Kidney (tissue), 14 donors: ENCODE data around the gene TMEM51. TPM values are rescaled to one million over a fixed set of nuclear protein-coding genes. Genes with fewer than 3 reads are reported as not detected.

ENCODE experiments used
- DNase-seq, 5 donors: peaks; one replicate each; pipeline ENCODE4 v3.0.0-alpha.2; 2013 to 2020
- FAIRE-seq: peaks from 2 replicates; lab custom pipeline; 2012; peaks lifted over from hg19 to GRCh38; lab: Jason Lieb, UNC
- H3K27ac ChIP-seq, 2 donors: one replicate each; pipeline ENCODE4 v1.7.0; 2013; ENCODE audit warnings: low read depth in 2 of 2, low read length in 2 of 2, inconsistent platforms in 1 of 2
- H3K27me3 ChIP-seq: one replicate; pipeline ENCODE4 v1.7.1; 2013; ENCODE audit warnings: low read length, inconsistent platforms; ENCODE audit not compliant: control insufficient read depth, insufficient read depth
- H3K36me3 ChIP-seq, 3 donors: one replicate each; pipeline versions ENCODE4 v1.7.0 to v1.7.1; 2013; ENCODE audit warnings: low read length in 3 of 3, control low read depth in 1 of 3, inconsistent platforms in 1 of 3; ENCODE audit not compliant: insufficient read depth in 3 of 3, control insufficient read depth in 2 of 3
- H3K4me1 ChIP-seq, 3 donors: one replicate each; pipeline versions ENCODE4 v1.7.0 to v1.7.1; 2013; ENCODE audit warnings: low read length in 3 of 3, inconsistent platforms in 1 of 3, low read depth in 1 of 3; ENCODE audit not compliant: control insufficient read depth in 2 of 3, insufficient read depth in 2 of 3
- H3K4me3 ChIP-seq, 3 donors: one replicate each; pipeline versions ENCODE4 v1.7.0 to v1.8.1; 2013; ENCODE audit warnings: low read length in 3 of 3, control low read depth in 1 of 3, inconsistent platforms in 1 of 3
- H3K9ac ChIP-seq, 3 donors: one replicate each; pipeline versions ENCODE4 v1.7.0 to v1.7.1; 2013; ENCODE audit warnings: low read length in 3 of 3, control low read depth in 1 of 3, inconsistent platforms in 1 of 3
- H3K9me3 ChIP-seq, 3 donors: one replicate each; pipeline versions ENCODE4 v1.7.0 to v1.7.1; 2013; ENCODE audit warnings: low read length in 3 of 3, control low read depth in 1 of 3, inconsistent platforms in 1 of 3; ENCODE audit not compliant: control insufficient read depth in 2 of 3, insufficient read depth in 1 of 3
- intact Hi-C: fragments of 100-400 bp; cut with DNase I; formaldehyde crosslinking; loops from one replicate; pipeline ENCODE4 v1.11.1; 2022
- polyA plus RNA-seq: library from polyadenylated mRNA; stranded (reverse); fragments of 350-450 nt; fragmentation: Illumina TruSeq; extraction: RNeasy Lipid Tissue Mini Kit (QIAGEN cat#74804); gene quantifications from one replicate; pipeline ENCODE4 v1.2.3, GENCODE V29; 2014; ENCODE audit warnings: low read depth, low replicate concordance; ENCODE audit not compliant: insufficient read depth
- total RNA-seq: library from RNA; stranded (reverse); fragmentation: NEBNext Ultra II Directional; extraction: Animal tissue kit (Norgen Biotek cat#: 25700); gene quantifications from one replicate; pipeline ENCODE4 v1.2.1, GENCODE V29; 2021
- TF ChIP-seq, protein P1 (sequence below): IDR thresholded peaks from 3 replicates; pipeline ENCODE4 v1.5.1; 2012; ENCODE audit warnings: mild to moderate bottlenecking, moderate library complexity, borderline replicate concordance; ENCODE audit not compliant: insufficient read depth; ENCODE audit errors: extremely low read depth
- donor health status: control.
- donor health status: control.
- donor health status: control.
- donor health status: control.
- donor health status: control.
- donor health status: DM: yes; HTN: yes; CAD: no.
- donor health status: Normal renal cell carcinoma (clear cell type).

Gene TMEM51
- total and polyA plus RNA-seq, 2 donors from 2014 or later = 38.1 to 48.4 TPM

DNA sequence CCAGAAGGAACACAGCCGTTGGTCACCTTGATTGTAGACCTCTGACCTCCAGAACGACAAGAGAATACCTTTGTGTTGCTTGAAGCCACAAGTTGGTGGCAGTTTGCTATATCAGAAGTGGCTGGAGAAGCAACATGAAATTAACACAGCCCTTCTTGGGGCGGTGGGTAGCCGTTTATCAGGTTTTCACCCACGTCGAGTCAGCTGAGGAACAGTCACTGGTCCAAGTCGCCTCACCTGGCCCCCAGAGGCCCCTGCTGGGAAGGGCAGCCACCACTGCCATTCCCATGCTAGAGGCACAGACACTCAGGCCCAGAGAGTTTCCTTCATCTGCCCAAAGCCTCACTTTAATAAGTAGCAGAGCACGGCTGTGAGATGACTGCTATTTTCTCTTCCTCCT lies 37.7 kb downstream of the TMEM51 start:
- Histone ChIP-seq H3K9ac (no peak overlapping the region), H3K9me3 (no peaks in the 10 kb centered on the region), H3K27ac (peak overlapping the region; percentile 65 to 68), H3K27me3 (no peaks in the 10 kb centered on the region), H3K4me3 (no peak overlapping the region), H3K36me3 (peaks cover 0 to 7% (median 2%) of the 10 kb centered on the region in 3 donors), H3K4me1 (peaks cover 0 to 56% (median 56%) of the 10 kb centered on the region in 3 donors)
- FAIRE-seq = no peak
- intact Hi-C loops = no loop called here
- no peak for DNase-seq
- TF ChIP-seq, protein P1, sequence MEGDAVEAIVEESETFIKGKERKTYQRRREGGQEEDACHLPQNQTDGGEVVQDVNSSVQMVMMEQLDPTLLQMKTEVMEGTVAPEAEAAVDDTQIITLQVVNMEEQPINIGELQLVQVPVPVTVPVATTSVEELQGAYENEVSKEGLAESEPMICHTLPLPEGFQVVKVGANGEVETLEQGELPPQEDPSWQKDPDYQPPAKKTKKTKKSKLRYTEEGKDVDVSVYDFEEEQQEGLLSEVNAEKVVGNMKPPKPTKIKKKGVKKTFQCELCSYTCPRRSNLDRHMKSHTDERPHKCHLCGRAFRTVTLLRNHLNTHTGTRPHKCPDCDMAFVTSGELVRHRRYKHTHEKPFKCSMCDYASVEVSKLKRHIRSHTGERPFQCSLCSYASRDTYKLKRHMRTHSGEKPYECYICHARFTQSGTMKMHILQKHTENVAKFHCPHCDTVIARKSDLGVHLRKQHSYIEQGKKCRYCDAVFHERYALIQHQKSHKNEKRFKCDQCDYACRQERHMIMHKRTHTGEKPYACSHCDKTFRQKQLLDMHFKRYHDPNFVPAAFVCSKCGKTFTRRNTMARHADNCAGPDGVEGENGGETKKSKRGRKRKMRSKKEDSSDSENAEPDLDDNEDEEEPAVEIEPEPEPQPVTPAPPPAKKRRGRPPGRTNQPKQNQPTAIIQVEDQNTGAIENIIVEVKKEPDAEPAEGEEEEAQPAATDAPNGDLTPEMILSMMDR = no peak

DNA sequence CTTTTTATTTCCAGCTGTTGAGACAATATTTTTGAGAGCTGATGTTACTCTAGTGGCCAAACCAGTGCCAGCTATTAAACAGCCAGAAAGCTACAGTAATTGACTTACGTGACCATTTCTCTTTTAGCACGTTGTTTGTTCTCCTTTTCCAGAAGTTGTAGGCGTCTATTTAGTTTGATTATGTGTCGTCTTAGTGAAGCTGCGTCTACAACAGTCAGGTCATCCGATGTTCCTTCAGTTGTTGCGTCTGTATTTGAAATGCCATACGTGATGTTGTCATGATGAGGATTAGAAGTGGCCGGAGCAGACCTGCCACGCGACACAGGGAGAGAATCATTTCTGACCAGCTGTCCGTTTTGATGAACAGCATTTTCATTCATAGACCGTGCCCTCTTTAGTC lies 38.2 kb downstream of the TMEM51 start:
- Histone ChIP-seq H3K9ac (peak overlapping the region in 1 of 3 donors; percentile 29), H3K27ac (peak overlapping the region; percentile 65 to 68), H3K9me3 (no peaks in the 10 kb centered on the region), H3K36me3 (peaks cover 0 to 7% (median 2%) of the 10 kb centered on the region in 3 donors), H3K4me1 (peaks cover 0 to 56% (median 56%) of the 10 kb centered on the region in 3 donors), H3K4me3 (no peak overlapping the region), H3K27me3 (no peaks in the 10 kb centered on the region)
- DNase-seq (no peak), FAIRE-seq (no peak)
- intact Hi-C loops = no loop called here
- TF ChIP-seq, protein P1 = no peak

DNA sequence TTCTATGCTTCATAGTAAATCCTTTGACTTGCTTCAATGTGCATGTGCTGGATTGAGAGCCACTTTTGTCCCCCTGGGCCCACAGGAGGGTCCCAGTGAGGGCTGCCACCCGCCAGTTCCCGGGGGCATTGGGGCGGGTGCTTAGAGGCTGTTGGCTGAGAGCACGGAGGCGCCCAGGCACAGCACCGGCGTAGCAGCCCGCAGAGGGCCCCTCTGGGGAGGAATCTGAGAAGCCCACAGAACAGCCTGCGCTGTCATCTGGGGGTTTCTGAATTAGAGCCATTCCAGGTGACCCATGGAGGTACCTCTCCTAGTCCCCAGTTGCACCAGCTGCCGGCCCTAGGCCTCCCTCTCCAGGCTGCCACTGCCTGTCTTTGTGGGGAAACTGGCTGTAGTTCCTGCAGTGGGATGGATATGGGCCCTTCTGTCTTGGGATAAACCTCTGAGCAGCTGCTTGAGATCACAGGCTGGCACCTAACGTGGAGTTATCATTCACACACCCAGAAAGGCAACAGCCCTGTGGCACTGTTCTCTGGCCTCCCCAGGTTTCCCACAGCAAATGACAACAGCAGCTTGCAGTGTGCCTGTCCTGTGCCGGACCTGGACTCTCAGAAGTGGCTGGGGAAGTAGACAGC lies 39.5 kb downstream of the TMEM51 start:
- FAIRE-seq (no peak), DNase-seq (peak in 1 of 5 donors; percentile 57)
- TF ChIP-seq, protein P1 = no peak
- Histone ChIP-seq H3K9ac (peak overlapping the region in 1 of 3 donors; percentile 35), H3K27me3 (no peaks in the 10 kb centered on the region), H3K9me3 (no peaks in the 10 kb centered on the region), H3K36me3 (peaks cover 0 to 7% (median 2%) of the 10 kb centered on the region in 3 donors), H3K4me1 (peaks cover 0 to 62% (median 59%) of the 10 kb centered on the region in 3 donors), H3K4me3 (no peak overlapping the region), H3K27ac (peak overlapping the region; percentile 42 to 61)
- intact Hi-C loops = no loop called here
